NCI-H1930 (cell line): ENCODE data around the gene CELF5.

ENCODE experiments used
- DNase-seq, 2 experiments: peaks; one replicate each; lab custom pipeline; 2025; lab: John Stamatoyannopoulos, UW

Gene CELF5

GRCh38 chr19:3224346-3225168 is at the start of gene CELF5:
Gene CELF5, plus strand, starts transcription at chr19:3224661. Its CDS starts 79 bp downstream, at chr19:3224740.
- DNase-seq = peak; percentile 22 to 32

GRCh38 chr19:3175781-3176714 is 48.4 kb upstream of the CELF5 start:
- DNase-seq = no peak

DNA sequence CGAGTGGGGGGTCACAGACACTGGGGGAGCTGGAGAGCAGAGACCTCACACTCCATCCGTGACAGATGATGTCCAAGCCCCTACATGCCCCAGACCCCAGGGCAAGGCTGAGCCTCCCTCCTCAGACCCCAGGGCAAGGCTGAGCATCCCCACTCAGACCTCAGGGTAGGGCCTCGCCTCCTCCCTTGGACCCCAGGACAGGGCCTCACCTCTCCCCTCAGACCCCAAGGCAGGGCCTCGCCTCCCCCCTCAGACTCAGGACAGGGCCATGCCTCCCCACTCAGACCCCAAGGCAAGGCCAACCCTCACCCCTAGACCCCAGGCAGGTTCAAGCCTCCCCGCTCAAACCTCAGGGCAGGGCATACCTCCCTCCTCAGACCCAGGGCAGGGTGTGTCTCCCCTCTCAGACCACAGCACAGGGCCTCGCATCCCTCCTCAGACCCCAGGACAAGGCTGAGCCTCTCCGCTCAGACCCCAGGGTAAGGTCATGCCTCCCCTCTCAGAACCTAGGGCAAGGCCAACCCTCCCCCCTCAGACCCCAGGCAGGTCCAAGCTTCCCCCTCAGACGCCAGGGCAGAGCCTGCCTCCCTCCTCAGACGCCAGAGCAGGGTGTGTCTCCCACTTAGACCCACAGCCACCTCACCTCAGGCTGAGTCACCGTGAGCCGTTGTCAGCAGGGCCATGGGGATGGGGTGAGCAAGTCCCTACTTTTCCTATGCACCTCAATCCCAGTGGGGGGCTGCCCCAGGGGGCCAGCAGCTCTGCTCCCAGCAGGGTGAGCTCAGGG is 47.6 kb upstream of the CELF5 start:
- no peak for DNase-seq

- no peak for DNase-seq
Measured at GRCh38 chr19:3178377-3178972, 46.0 kb upstream of the CELF5 start, which contains the start of gene S1PR4. Gene S1PR4, plus strand, starts transcription at chr19:3178769. Its CDS starts 24 bp downstream, at chr19:3178793.

- DNase-seq = no peak
Measured at GRCh38 chr19:3178973-3179738, 45.3 kb upstream of the CELF5 start.

DNA sequence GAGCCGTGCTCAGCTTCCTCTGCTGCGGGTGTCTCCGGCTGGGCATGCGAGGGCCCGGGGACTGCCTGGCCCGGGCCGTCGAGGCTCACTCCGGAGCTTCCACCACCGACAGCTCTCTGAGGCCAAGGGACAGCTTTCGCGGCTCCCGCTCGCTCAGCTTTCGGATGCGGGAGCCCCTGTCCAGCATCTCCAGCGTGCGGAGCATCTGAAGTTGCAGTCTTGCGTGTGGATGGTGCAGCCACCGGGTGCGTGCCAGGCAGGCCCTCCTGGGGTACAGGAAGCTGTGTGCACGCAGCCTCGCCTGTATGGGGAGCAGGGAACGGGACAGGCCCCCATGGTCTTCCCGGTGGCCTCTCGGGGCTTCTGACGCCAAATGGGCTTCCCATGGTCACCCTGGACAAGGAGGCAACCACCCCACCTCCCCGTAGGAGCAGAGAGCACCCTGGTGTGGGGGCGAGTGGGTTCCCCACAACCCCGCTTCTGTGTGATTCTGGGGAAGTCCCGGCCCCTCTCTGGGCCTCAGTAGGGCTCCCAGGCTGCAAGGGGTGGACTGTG is 44.6 kb upstream of the CELF5 start:
- no peak for DNase-seq

DNA sequence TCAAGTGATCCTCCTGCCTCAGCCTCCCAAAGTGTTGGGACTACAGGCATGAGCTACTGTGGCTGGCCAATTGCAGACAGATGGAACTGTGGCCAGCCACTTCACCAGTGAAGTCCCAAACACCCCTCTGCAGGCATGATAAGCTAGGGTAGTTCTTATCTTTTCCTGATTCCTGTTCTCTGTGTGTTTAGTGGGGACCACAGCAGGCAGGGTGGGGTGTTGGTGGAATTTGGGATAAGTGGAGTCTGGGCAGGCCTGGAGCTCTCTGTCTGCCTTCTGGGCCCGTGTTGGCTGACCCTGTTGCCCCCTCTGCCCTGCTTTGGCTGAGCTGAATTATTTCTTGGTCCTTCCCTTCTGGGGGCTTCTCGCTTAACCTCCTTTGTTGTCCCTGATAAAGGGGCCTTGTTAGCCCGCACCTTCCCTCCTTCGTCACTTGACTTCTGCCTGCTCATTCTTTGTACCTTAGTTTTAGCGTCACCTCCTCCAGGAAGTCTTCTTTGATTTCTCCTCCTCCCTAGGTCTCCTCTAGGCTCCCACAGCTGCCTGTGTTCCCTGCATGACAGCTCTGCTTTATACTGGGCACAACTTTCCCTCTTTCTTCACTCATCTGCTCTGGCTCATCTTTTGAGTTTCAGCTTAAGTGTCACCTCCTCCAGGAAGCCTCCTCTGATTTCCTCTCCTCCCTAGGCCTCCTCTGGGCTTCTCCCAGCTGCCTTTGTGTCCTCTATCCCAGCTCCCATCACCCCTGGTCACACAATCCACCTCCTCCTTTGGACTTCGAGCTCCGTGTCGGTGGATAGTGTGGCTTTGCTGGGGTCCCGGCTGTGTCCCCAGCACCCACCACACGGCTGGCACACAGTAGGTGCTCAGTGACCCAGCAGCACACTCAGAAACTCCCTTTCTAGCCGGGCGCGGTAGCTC is 40.5 kb upstream of the CELF5 start:
- no peak for DNase-seq

- peak in 1 of 2 experiments; percentile 75 for DNase-seq
Measured at GRCh38 chr19:3184847-3185460, 39.5 kb upstream of the CELF5 start.

GRCh38 chr19:3185461-3186159 is 38.9 kb upstream of the CELF5 start, which contains the start of gene NCLN:
Gene NCLN, plus strand, starts transcription at chr19:3185930. Its CDS starts 101 bp downstream, at chr19:3186031.
- DNase-seq = peak; percentile 84 to 91

DNA sequence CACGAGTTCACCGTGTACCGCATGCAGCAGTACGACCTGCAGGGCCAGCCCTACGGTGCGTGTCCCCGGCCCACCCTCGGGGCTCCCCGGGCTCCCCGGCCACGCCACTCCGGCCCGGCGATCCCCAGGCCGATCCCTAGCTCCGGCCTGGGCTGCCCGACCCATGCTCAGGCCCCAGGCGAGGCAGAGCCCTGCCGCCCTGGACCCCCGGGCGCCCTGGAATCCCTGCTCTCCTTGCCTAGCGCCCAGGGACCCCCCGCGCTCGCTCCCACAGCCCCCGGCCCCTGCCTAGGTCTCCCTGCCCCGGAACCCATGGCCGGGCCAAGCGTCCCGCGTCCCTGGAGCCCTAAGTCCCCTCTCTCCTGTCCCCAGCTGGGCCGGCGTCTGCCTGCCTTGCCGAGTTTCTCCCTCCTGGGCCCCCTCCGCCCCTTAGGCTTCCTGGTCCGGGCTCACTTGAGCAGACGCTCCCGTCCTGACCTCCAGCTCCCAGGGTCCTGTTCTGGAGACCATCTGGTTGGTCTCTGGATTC is 38.2 kb upstream of the CELF5 start:
- no peak for DNase-seq

- DNase-seq = no peak
Measured at GRCh38 chr19:3186891-3187661, 37.4 kb upstream of the CELF5 start.

DNA sequence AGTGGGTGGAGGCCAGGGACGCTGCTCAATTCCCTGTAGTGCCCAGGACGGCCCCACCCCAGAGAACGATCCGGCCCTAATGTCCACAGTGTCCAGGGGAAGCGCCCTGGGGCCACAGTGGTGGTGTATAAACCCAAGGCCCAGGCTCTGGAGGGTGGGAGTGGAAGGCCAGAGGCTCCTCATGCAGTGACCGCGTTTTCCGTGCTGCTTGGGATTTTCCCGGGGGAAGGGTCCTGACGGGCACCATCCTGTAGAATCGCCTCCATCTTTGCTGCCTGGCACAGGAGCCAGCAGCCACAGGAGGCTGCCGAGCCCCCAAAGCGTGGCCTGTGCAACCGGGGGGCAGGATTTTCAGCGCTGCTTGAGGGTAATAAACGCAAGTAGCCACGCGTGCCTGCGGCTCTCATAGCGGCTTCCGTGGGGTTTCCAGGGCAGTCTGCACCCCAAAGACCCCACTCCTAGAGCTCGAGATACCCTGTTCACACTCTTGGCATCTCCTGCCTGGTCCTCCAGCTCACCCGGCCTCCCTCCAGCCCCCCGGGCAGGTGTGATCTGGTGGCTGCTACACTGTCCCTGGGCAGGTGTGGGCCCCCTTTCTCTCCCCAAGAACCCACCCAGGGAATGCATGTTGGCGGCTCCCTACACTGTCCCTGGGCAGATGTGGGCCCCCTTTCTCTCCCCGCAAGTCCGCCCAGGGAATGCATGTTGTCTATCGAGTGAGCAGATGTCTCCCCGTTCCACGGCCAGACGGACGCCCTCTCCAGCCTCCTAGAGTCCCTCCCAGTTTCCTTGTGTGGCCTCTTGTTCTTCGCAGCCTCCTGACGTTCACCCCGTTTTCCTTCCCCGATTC is 36.6 kb upstream of the CELF5 start:
- no peak for DNase-seq

DNA sequence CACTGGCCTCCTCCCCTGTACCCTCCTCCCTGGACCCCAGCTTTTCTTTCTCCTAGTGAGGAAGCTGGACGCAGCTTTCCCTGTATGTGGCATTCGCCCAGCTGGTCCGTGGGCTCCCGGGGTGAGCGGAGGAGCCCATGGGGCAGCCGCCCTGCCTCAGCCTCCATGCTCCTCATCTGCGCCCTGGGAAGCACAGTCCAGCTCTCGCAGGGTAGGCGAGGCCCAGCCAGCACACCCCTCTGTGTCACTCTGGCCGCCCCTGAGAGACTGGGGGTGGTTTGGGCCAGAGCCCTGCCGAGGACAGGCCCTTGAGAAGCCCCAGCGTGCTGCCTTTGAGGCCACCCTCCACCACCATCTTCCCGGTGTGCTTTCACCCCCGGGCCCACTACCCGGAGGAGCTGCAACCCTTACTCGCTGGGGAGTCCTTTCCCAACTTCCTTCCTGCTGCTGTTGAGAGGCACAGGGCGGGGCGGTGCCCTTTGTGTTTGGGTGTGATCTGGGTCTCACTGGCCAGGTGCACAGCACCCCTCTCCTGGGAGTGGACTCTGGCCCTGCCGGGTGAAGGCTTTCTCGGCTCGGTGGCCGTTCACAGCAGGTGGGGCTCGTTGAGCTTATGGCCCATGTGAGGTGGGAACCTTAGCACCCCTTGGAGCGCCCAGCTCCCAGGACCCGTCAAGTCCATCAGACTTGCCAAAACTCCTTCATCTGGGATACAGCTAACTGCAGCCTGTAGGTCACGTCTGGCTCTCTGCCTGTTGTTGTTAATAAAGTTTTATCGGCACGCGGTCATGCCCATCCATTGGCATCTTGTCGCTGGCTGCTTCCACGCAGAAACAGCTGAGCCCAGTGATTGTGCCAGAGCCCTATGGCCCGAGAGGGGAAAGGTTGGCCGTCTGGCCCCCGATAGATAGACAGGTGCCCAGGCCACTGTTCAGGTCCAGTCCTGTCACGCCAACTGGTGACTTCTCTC is 35.5 kb upstream of the CELF5 start:
- no peak for DNase-seq

DNA sequence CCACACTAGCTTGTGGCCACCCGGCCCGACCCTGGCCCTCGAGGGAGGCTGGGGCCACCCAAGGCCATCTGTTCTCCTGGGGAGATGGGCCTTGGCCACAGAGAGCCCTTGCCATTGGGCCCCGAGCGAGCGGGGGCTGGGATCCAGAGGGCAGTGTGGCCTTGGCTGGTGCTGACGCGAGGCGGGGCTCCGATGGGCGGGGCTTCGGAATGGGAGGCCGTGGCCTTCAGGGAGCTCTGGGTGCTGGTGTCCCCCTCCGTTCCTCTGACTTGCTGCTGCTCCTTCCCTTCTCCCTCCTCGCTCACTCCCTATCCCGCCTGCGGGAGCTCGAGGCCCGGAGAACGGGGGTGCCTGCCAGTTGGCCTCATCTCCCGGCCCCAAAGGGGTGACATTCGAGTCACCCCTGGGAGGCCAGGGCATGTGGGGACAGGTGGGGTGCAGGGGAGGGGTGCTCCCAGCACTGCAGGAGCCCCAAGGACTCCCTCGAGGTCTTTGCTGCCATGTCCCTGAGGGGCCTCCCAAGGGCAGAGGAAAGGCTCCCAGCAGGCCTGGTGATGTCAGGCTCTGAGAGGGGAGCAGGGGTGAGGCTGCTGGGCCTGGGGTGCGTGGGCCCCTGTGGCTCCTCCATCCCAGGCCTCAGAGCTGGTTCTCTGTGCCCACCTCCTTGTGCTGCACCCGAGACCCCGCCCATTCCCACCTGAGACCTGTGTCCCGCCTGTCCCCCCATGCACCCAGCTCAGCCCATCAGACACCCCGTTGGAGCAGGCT is 34.6 kb upstream of the CELF5 start:
- DNase-seq = no peak
